Activated CD4-positive, alpha-beta T cell treated with anti-CD3 and anti-CD28 coated beads, Interleukin-2, amount 10 ng/mL, durations not matched to agents 7 days and 5 days (primary cell): ENCODE results near the gene BCR. TPM values are rescaled to one million over a fixed set of nuclear protein-coding genes. Genes with fewer than 3 reads are reported as not detected.

Source experiments
- CTCF ChIA-PET: fragments of 350-600 bp; sonication (Branson Sonifier 250); formaldehyde crosslinking; loops from one replicate; lab custom pipeline; 2021; ENCODE audit warnings: antibody characterized with exemption; lab: Charles Lee
- POLR2A ChIA-PET: fragments of 350-600 bp; sonication (Branson Sonifier 250); formaldehyde crosslinking; loops from one replicate; lab custom pipeline; 2021; ENCODE audit warnings: antibody characterized with exemption; lab: Charles Lee
- DNase-seq: peaks from one replicate; pipeline ENCODE4 v3.0.0-alpha.2; 2020
- H3K27ac Mint-ChIP-seq: one replicate; pipeline ENCODE4 v1.8.0; 2021; ENCODE audit warnings: mild to moderate bottlenecking, moderate library complexity, mixed read lengths
- H3K27me3 Mint-ChIP-seq: one replicate; pipeline ENCODE4 v1.8.0; 2021; ENCODE audit warnings: mixed read lengths
- H3K36me3 Mint-ChIP-seq: one replicate; pipeline ENCODE4 v1.8.0; 2021; ENCODE audit warnings: low read depth, mixed read lengths
- H3K4me1 Mint-ChIP-seq: one replicate; pipeline ENCODE4 v1.8.0; 2021; ENCODE audit warnings: mixed read lengths
- H3K4me3 Mint-ChIP-seq: one replicate; pipeline ENCODE4 v1.8.0; 2021; ENCODE audit warnings: mild to moderate bottlenecking, moderate library complexity, mixed read lengths
- H3K9me3 Mint-ChIP-seq: one replicate; pipeline ENCODE4 v1.8.0; 2021; ENCODE audit warnings: mixed read lengths
- total RNA-seq, 2 experiments: library from RNA; stranded (reverse); gene quantifications; one replicate each; pipeline ENCODE4 v1.2.3, GENCODE V29; 2021

Gene BCR
- total RNA-seq, 2 experiments from 2014 or later: 45.6 to 48.1 TPM

DNA sequence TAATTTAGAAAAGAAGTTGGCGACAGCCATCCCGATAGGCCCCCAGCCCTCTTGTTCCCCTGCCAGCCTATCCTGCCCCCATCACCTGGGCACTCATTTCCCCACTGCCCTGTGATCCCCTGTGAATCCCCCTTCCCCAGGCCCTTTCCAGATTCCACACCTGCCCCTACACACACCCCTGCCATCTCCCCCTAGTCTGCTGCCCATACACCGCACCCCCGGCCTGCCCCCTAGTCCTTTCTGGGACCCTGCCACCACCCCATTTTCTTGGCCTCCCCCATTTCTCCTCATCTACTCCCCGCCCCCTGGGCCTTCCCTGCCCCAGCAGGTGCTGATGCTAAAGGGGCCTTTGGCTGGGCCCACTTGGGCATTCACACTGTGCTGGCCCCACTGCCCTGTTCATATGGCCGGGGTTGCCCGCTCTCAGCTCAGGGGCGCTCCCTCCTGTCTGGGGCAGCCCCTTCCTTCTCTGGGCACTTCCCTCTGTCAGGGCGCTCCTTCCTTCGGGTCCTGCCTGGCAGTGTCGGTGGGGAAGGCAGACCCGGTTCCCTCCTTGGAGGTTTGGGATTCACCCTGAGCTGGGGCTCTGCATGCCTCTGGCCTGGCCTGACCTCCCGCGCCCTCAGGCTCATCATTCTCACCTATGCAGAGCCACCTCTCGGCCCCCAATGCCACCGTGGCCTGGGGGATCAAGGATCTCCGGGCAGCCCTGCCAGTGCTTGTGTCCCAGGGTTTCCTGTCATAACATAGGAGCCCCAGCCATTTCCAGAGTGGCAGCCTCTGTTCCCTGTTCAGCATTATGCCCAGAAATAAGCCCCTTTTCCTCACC is 108.2 kb downstream of the BCR start:
- POLR2A ChIA-PET: no interaction called here
- H3K9me3 Mint-ChIP-seq: no peaks in the 10 kb centered on the region
- no peak overlapping the region for H3K27ac Mint-ChIP-seq
- CTCF ChIA-PET: interaction anchor here (1.1 to 3.0 kb wide), 3 partner anchors 10 to 115 kb away, joined by 3 to 8 read pairs (median 5); no protein-coding TSS in a partner anchor
- no peaks in the 10 kb centered on the region for H3K4me1 Mint-ChIP-seq
- H3K4me3 Mint-ChIP-seq: no peak overlapping the region
- peaks cover 9% of the 10 kb centered on the region for H3K36me3 Mint-ChIP-seq
- DNase-seq: no peak
- H3K27me3 Mint-ChIP-seq: no peaks in the 10 kb centered on the region

DNA sequence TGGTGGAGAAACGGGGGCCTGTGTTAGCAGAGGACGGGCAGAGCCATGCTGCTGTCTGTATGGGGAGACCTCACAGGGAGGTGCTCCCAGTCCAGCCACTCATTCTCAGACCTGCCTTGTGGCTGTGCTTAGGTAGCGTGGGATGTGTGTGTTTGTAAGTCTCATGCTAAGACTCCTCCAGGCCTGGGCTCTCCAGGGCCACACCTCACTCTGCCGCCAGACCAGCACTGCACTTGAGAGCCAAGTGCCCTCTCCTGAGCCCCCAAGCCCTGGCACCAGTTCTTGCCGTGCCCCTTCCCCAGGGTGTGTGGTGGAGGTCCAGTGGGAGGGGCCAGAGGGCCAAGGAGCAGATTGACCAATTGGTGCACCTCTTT is 108.8 kb downstream of the BCR start:
- H3K9me3 Mint-ChIP-seq: no peaks in the 10 kb centered on the region
- H3K4me1 Mint-ChIP-seq: no peaks in the 10 kb centered on the region
- CTCF ChIA-PET: interaction anchor here (1.1 to 3.1 kb wide), 6 partner anchors 7 to 116 kb away, joined by 3 to 14 read pairs (median 6); no protein-coding TSS in a partner anchor
- POLR2A ChIA-PET: no interaction called here
- no peaks in the 10 kb centered on the region for H3K27me3 Mint-ChIP-seq
- DNase-seq: no peak
- H3K4me3 Mint-ChIP-seq: no peak overlapping the region
- H3K27ac Mint-ChIP-seq: no peak overlapping the region
- peaks cover 9% of the 10 kb centered on the region for H3K36me3 Mint-ChIP-seq

DNA sequence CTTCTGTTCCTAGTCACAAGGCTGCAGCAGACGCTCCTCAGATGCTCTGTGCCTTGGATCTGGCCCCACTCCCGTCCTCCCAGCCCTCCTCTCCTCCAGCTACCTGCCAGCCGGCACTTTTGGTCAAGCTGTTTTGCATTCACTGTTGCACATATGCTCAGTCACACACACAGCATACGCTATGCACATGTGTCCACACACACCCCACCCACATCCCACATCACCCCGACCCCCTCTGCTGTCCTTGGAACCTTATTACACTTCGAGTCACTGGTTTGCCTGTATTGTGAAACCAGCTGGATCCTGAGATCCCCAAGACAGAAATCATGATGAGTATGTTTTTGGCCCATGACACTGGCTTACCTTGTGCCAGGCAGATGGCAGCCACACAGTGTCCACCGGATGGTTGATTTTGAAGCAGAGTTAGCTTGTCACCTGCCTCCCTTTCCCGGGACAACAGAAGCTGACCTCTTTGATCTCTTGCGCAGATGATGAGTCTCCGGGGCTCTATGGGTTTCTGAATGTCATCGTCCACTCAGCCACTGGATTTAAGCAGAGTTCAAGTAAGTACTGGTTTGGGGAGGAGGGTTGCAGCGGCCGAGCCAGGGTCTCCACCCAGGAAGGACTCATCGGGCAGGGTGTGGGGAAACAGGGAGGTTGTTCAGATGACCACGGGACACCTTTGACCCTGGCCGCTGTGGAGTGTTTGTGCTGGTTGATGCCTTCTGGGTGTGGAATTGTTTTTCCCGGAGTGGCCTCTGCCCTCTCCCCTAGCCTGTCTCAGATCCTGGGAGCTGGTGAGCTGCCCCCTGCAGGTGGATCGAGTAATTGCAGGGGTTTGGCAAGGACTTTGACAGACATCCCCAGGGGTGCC is 109.8 kb downstream of the BCR start:
- CTCF ChIA-PET: interaction anchor here (0.6 to 3.1 kb wide), 12 partner anchors 8 to 120 kb away, joined by 3 to 14 read pairs (median 4); no protein-coding TSS in a partner anchor
- peak; percentile 61 for DNase-seq
- Mint-ChIP-seq H3K27me3 (no peaks in the 10 kb centered on the region), H3K9me3 (no peaks in the 10 kb centered on the region), H3K4me3 (no peak overlapping the region), H3K4me1 (no peaks in the 10 kb centered on the region), H3K36me3 (peaks cover 9% of the 10 kb centered on the region), H3K27ac (no peak overlapping the region)
- POLR2A ChIA-PET: no interaction called here

DNA sequence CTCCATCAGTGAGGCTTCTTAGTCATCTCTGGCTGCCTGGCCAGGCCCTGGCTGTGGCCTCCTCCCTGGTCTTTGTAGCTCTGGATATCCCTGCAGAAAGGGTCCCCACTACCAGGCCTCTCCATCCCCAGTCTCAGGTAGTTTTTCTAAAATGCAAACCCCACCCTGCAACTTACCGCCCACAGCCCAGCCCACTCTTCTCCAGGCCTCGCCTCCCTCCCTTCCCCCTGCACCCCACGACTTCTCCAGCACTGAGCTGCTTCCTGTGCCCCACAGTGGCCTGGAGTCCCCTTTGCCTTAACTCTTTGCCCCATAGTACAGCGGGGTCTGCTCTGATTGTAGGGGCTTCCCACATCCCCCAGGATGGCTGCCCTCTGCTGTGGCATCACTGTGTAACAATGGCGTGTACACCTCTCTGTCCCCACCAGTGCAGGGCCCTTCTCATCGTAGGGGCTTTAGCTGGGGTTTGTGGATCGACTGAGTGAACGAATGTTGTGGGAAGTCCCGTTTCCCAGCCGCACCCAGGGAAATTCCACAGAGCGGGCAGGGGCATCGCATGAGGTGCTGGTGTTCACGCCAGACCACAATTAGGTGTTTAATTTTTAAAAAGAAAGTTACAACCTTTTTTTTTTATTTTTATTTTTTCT is 111.6 kb downstream of the BCR start:
- ChIA-PET POLR2A (no interaction called here), CTCF (interaction anchor here (2.1 to 3.1 kb wide), 2 partner anchors 13 to 114 kb away, joined by 7 to 13 read pairs; no protein-coding TSS in a partner anchor)
- no peaks in the 10 kb centered on the region for H3K9me3 Mint-ChIP-seq
- H3K27ac Mint-ChIP-seq: no peak overlapping the region
- no peak overlapping the region for H3K4me3 Mint-ChIP-seq
- H3K27me3 Mint-ChIP-seq: no peaks in the 10 kb centered on the region
- no peak for DNase-seq
- peaks cover 9% of the 10 kb centered on the region for H3K36me3 Mint-ChIP-seq
- no peaks in the 10 kb centered on the region for H3K4me1 Mint-ChIP-seq

DNA sequence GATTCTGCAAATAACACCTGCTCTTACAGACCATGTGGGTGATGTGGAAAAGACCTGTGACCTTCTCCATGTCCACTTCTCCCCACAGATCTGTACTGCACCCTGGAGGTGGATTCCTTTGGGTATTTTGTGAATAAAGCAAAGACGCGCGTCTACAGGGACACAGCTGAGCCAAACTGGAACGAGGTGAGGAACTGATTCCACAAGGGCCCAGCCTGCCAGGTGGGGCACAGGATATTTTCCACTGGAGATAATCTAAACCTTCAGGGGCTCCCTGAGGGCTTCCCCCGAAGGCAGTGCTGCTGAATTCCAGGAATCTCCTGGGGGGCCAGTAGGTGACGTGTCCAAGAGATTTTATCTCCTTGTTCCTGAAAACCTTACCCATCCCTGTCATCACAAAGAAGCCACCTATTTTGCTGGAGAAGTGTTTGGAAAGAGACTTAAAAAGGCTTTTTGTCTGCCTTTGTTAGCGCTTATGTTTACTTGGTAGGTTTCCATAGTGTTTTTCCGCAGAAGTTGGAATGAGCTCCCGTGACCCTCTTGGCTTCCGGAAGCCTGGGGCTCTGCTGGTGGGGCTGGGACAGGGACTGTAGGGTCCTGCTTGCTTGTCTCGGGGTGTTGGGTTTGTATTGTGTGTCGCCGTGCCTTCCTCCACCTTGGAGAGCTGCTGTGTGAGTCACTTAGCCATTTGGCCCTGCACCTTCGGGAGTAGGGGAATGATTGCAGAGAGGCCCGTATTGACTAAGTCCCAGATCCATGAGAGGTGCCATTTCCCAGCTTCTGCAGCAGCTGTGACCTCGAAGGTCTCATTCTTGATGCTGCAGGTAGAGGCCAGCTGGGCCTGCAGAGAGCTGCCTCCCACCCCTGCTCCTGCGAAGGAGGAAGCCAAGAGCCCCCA is 112.4 kb downstream of the BCR start:
- H3K27ac Mint-ChIP-seq: no peak overlapping the region
- no peaks in the 10 kb centered on the region for H3K4me1 Mint-ChIP-seq
- peaks cover 9% of the 10 kb centered on the region for H3K36me3 Mint-ChIP-seq
- ChIA-PET POLR2A (no interaction called here), CTCF (no interaction called here)
- H3K9me3 Mint-ChIP-seq: no peaks in the 10 kb centered on the region
- no peak overlapping the region for H3K4me3 Mint-ChIP-seq
- DNase-seq: no peak
- H3K27me3 Mint-ChIP-seq: no peaks in the 10 kb centered on the region

DNA sequence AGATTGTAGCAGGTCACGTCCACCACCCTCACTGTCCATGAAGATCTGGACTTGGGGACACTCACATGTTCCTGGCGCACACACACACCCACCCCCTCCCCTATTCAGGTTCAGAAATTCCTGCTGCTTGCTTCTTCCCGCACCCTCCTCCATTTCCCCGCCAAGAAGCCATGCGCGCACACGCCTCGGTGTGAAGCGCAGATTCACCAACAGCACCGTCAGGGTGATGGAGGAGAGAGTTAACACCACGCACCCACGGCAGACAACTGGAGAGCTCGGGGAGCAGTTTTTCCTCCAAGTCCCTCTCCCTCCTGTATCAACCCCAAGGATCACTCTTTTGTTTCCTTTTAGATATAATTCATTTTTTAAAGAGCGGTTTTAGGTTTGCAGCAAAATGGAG is 113.4 kb downstream of the BCR start:
- ChIA-PET CTCF (no interaction called here), POLR2A (no interaction called here)
- Mint-ChIP-seq H3K36me3 (peaks cover 9% of the 10 kb centered on the region), H3K27me3 (no peaks in the 10 kb centered on the region), H3K27ac (no peak overlapping the region), H3K4me1 (no peaks in the 10 kb centered on the region), H3K4me3 (no peak overlapping the region), H3K9me3 (no peaks in the 10 kb centered on the region)
- DNase-seq: no peak

DNA sequence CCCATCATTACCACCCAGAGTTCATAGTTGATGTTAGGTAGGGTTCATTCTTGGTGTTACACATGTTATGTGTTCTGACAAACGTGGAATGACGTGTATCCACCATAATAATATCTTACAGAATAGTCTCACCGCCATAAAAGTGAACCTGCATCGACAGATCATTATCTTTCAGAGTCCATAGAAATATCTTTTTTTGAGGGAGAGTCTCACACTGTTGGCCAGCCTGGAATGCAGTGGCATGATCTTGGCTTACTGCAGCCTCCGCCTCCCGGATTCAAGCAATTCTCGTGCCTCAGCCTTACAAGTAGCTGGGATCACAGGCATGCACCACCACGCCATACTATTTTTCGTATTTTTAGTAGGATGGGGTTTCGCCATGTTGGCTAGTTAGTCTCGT is 113.9 kb downstream of the BCR start:
- peaks cover 9% of the 10 kb centered on the region for H3K36me3 Mint-ChIP-seq
- POLR2A ChIA-PET: no interaction called here
- CTCF ChIA-PET: interaction anchor here (1.6 kb wide), 1 partner anchor 12 kb away, joined by 3 read pairs; no protein-coding TSS in a partner anchor
- no peaks in the 10 kb centered on the region for H3K27me3 Mint-ChIP-seq
- H3K27ac Mint-ChIP-seq: no peak overlapping the region
- no peak for DNase-seq
- no peak overlapping the region for H3K4me3 Mint-ChIP-seq
- H3K9me3 Mint-ChIP-seq: no peaks in the 10 kb centered on the region
- H3K4me1 Mint-ChIP-seq: no peaks in the 10 kb centered on the region

DNA sequence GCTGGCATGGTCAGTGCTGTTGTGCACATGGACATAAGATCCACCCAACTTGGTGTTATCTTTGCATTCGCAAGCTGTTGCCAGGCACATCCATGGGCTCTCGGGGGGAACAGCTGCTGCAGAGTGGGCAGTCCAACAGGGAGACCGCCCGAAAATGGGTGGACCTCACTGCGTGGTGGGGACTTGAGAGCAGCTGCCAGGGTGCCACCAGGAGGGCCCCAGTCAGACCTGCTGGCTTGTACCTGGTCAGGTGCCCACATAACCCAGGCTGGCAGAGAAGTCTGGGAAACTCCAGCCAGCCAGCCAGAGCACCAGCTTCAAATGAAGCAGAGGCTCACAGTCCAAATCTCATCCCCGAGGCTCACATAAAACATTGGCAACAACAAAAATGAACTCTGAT is 120.2 kb downstream of the BCR start:
- POLR2A ChIA-PET: no interaction called here
- CTCF ChIA-PET: no interaction called here
- Mint-ChIP-seq H3K27me3 (no peaks in the 10 kb centered on the region), H3K9me3 (no peaks in the 10 kb centered on the region), H3K27ac (no peak overlapping the region), H3K4me3 (no peak overlapping the region), H3K4me1 (no peaks in the 10 kb centered on the region), H3K36me3 (peaks cover 7% of the 10 kb centered on the region)
- no peak for DNase-seq

DNA sequence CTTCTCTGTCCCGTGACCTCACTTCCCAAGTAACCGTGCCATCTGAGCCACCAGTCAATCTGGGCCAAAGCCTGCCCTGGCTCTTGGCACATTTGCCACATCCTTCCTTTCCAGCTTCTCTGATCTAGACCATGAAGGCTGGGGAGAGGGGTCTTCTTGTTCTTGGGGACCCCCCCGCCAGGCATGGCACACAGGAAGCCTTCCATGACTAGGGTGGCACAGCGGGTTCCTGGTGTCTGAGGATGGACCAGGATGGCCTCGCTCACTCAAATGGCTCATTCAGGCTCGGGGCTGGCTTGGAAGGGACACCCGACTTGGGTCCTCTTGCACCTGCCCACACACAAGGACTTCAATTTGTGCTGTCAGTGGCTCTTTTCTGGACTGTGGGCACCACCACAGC is 121.3 kb downstream of the BCR start:
- Mint-ChIP-seq H3K36me3 (peaks cover 7% of the 10 kb centered on the region), H3K4me3 (no peak overlapping the region), H3K4me1 (no peaks in the 10 kb centered on the region), H3K9me3 (no peaks in the 10 kb centered on the region), H3K27me3 (no peaks in the 10 kb centered on the region), H3K27ac (no peak overlapping the region)
- DNase-seq: no peak
- ChIA-PET POLR2A (no interaction called here), CTCF (no interaction called here)

DNA sequence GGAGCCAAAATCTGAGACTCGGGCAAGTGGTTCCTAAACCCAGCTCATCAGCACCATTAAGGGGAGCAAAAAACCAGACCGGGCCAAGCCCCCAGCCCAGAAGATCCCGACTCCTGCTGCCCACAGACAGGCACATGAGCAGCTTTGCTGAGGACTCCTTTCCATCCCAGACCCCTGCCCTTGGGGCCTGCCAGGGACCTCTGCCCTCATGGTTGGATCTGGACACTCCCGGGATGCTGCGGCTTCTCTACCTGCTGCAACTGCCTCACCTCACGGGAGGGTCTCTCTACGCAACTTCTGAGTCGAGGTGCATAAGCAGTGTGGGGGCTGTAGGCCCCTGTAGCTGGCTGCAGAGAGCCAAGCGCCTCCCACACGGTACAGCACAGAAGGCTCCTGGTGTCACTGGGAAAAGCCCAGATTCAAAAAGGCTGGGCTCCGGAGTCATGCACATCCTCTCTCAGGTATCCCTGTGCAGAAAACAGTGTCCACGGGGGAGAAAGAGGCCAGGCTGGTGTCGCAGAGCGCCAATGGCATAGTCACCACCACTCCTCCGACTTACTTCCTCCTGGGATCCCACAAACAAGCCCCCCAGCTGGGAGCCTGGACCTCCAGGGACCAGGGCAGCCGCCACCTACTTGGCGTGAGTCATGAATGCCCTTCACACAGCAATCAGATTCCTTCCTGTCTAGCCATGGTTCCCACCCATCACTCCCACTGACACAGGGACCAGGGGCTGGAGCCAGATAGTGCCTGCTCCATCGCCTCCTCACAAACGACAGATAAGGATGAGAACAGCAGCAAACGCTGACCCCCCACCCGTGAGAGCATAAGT is 122.1 kb downstream of the BCR start:
- POLR2A ChIA-PET: no interaction called here
- Mint-ChIP-seq H3K4me3 (no peak overlapping the region), H3K27ac (no peak overlapping the region), H3K4me1 (no peaks in the 10 kb centered on the region), H3K27me3 (no peaks in the 10 kb centered on the region), H3K9me3 (no peaks in the 10 kb centered on the region), H3K36me3 (peaks cover 7% of the 10 kb centered on the region)
- no peak for DNase-seq
- CTCF ChIA-PET: no interaction called here

DNA sequence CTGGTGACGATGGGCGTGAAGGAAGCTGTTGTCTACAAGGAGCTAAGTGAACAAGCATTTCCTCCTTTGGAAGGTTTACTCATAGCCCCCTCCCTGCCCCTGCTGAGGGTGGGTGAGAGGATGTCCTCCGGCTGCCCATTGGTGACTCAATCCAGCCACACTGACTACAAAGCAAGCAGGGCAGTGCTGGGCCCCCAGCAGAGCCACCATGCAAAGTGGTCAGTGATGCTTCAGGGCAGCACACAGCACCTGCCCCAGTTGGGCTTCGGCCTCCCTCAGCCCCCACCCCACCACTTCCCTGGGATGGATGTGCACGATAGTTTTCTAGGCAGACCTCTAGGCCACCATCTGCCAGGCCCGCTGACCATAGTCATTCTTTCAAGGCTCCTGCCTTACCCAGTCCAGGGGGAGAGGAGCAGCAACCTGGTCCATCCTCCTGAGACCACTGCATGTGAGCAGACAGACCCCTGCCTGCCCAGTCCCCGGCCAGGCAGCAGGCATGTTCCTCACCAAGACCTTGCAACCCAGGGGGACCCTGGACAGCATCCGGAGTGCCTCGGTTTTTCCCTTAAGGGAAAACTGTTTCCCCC is 125.1 kb downstream of the BCR start:
- no peak overlapping the region for H3K27ac Mint-ChIP-seq
- DNase-seq: no peak
- no peak overlapping the region for H3K4me3 Mint-ChIP-seq
- H3K36me3 Mint-ChIP-seq: peaks cover 4% of the 10 kb centered on the region
- ChIA-PET POLR2A (no interaction called here), CTCF (interaction anchor here (1.0 kb wide), 1 partner anchor 27 kb away, joined by 3 read pairs; no protein-coding TSS in a partner anchor)
- H3K9me3 Mint-ChIP-seq: no peaks in the 10 kb centered on the region
- no peaks in the 10 kb centered on the region for H3K4me1 Mint-ChIP-seq
- H3K27me3 Mint-ChIP-seq: no peaks in the 10 kb centered on the region
